OCI-M2 (cell line): Measurements from ENCODE around the gene PLK4.
A peak's percentile ranks its signal among the peaks of the same experiment; 100 is the strongest.
"Not testable (repeated sequence)": the region's sequence is repeated elsewhere in the genome, so short reads cannot be mapped to it uniquely, and the experiment has no call there.

Experiments
- DNase-seq: peaks from one replicate; lab custom pipeline; 2025; ENCODE audit not compliant: unreplicated experiment; lab: John Stamatoyannopoulos, UW

PLK4 gene

DNA sequence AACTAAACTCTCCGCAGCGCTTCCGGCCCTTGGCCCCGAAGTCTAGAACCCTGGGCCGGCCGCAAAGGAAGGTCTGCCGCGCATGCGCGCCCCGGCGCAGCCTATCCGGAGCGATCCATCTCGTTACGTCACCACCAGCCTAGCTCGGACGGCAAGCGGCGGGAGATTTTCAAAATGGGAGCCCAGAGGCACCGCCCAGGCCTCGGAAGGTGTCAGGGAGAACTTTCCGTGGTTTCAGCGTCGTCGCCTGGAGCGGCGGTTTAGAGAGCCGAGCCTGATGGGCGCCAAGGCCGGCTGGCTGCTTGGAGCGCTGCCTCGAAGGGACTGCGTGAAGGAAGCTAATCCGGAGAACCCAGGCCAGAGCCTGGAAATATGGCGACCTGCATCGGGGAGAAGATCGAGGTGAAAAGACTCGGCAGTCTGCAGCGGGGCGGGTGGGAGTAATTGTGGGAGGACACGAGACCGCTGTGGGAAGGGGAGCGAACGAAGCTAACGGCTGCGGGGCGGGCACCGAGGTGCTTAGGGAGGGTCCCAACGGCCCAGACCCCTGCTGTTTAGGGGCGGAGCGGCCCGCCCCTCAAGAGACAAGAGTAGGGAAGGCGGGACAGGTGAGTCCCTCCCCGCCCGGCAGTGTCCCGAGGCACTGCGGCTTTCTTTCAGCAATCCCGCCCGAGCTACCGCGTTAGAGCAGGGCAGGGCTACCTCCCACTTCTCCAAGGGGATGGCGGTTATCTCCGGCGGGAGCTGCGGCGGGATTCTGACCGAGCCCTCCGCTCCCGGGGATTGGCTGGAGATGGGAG lies at the start of gene PLK4:
Gene PLK4 (plus strand): TSS at position 131 of the 800 bp plus-strand sequence. CDS start 242 bp downstream, at position 373.
- DNase-seq: peak; percentile 66

- no peak for DNase-seq
Measured at GRCh38 chr4:127832585-127832984, 48.1 kb upstream of the PLK4 start.

DNA sequence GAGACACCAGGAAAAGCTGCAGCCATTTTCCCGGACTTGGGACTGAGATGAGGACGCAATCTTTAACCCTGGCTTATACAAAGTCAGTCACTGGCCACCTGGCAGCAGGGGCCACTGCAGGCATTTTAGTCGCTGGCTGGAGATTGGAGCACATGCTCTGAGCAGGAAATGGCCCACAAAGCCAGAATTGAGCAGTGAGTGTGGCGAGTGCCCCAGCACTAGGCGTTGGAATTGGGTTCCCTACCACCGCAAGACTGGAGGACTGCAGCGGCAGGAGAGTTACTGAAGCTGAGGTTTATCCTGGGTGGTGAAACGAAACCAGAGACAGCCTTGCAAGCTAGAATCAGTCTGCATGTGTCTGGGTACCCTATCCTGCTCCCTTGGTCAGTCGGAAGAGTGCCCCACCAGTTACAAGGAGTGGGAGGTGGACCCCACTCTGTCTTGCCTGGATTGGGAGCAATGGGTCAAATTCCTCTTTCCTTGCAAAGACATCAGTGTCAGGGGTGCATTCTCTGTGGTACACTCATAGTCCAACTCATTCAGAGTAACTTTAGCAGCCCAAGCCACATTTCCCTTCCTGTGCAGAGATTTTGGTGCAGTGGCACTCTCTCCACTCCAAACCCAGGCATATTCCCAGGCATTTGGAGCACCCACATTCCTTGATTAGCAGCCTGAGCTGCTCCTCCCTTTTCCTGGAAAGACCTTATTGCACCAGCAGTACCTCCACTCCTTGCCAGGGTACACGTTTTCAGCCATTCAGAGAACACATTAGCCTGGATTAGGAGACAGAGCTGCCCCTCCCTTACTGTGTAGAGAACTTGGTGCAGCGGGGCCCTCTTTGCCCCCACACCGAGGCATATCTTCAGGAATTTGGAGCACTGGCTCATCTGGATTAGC lies 36.7 kb upstream of the PLK4 start:
- DNase-seq: no peak

DNA sequence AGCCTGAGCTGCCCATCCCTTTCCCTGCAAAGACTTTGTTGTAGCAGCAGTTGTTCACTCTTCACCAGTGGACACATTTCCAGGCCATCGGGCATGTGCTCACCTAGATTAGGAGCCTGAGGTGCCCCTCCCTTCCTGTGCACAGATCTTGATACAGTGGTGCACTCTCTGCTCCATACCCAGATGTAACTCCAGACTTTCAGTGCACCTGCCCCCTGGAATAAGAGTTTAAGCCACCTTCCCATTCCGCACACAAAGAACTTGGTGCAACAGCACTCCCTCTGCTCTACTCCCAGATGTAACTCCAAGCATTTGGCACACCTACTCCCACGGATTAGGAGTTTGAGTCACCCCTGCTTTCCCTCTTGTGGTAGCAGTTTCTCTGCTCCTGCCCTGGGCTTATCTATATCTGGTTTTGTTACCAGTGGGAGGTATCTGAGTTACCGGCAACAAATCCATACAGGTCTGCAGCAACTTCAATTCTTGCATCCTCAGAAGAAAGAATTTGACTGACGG lies 36.0 kb upstream of the PLK4 start:
- no peak for DNase-seq

DNA sequence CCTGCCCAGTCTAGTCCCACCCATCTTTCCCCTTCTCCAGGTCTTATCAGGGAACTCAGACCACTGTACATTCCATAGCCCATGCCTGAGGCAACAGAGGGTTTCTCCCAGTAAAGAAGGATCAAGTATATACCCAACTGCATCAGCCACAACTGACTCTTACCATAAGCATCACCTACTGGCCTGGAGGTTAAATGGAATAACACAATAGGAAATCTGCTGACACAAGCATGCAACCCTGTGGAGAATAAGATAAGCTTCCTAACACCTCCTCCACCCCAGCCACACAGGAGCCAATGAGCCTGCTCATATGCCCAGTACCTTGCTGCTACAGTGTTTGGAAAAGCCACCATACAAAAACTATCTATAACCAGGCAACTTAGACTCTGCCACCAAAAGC lies 34.6 kb upstream of the PLK4 start:
- no peak for DNase-seq

DNA sequence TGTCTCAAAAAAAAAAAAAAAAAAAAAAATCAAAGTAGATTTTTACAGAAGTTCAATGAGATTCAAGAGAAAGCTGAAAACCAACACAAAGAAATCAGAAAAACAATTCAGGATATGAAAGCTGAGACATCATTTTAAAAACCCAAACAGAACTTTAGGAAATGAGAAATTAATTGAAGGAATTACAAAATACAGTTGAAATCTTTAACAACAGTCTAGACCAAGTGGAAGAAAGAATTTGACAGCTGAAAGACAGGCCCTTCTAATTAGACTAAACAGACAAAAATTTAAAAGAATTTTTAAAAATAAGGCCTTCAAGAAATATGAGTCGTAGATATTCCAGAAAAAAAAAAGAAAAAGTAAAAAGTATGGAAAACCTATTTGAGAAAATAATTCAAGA lies 33.9 kb upstream of the PLK4 start:
- no peak for DNase-seq

GRCh38 chr4:127849505-127850234 lies 31.0 kb upstream of the PLK4 start:
- no peak for DNase-seq

DNA sequence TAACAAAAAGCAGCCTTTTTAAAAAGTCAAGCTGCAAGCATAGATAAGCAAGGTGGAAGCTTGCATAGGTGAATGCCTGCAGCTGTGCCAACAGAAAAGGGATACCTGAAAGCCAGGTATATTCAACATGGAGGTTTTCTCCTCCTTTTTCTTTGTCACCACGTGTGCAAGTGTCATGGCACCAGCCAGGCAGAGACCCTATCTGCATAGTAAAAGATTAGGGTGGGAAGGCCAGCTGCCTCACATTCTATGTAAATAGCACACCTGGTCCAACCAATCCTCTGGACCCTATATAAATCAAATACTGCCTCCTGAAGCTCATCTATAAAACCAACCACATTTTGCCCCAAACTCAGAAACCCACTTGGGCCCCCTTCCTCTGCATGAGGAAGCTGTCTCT lies 28.0 kb upstream of the PLK4 start:
- no peak for DNase-seq

- DNase-seq: no peak
Measured at GRCh38 chr4:127856196-127856812, 24.4 kb upstream of the PLK4 start.

DNA sequence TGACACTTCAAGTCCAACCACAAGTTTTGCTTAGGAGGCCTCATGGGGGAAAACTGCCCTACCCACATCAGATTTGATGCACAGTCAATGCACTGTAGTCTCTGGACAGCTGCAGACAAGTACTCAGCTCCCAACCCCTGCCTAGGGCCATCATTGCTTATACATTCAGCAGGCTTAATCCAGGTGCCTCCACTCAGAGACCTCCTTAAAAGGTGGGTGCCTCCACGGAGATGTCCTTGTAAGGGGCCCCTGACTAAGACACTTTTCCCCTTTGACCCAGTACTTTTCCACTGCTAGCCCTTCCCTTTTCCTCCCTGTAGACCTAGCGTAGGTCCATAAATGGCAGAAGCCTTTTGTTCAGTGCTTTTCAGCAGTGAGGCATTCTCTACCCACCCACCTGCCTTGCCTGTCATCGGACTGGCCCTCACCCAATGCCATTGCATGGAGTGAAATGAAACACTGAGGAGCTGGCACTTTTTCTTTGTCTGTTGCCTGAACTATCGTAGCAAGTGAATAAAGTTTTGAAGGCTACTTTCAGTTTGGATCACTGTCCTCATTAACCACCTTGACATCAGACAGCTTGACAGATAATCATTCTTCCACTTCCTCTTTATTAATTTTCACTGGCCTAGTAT lies 23.8 kb upstream of the PLK4 start:
- DNase-seq: no peak

- DNase-seq: no peak
Measured at GRCh38 chr4:127857641-127858040, 23.1 kb upstream of the PLK4 start.

DNA sequence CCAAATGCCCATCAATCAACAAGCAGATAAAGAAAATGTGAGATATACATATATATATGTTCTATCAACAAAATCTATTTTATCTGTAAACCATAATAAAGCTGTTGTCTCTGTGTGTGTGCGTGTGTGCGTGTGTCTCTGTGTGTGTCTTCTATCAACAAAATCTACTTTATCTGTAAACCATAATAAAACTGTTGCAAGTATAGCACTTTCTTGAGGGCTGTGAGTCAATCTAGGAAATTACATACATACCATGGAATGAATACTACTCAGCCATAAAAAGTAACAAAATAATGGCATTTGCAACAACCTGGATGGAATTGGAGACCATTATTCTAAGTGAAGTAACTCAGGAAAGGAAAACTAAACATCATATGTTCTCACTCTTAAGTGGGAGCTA lies 12.5 kb upstream of the PLK4 start:
- DNase-seq: no peak

DNA sequence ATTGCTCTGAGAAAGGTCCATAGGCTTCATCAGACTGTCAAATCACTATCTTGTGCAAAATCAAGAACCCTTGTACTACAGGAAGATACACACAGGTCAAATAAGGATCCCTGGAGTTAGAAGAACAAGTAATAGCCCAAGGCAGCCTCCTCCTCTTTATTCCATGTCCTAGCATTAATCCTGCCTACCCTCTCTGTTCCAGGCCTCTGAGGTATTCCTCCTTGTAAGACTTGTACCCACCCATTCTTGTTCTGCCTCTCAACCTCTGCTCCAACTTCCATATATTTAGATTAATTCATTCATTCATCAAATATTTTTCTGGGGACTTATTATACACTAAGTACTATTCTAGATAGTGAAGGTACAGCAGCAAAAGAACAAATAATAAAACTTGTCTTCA lies 10.4 kb upstream of the PLK4 start:
- no peak for DNase-seq

DNA sequence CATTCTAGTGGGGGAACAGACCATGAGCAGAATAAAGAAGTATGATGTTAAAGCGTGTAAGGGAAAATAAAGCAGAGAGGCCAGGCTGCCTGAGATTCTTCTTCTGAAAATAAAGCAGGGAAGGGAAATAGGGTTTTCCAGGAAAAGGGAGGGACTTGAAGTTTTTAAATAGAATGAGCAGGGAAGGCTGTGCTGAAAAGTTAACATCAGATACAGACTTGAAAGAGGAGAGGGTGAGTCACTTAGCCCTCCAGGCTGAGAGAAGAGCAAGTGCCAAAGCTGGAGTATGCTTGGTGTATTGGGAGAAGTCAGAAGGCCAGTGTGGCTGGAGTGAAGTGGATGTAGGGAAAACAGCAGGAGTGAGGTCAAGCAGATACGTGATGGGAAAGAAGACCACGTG lies 10.0 kb upstream of the PLK4 start:
- no peak for DNase-seq

DNA sequence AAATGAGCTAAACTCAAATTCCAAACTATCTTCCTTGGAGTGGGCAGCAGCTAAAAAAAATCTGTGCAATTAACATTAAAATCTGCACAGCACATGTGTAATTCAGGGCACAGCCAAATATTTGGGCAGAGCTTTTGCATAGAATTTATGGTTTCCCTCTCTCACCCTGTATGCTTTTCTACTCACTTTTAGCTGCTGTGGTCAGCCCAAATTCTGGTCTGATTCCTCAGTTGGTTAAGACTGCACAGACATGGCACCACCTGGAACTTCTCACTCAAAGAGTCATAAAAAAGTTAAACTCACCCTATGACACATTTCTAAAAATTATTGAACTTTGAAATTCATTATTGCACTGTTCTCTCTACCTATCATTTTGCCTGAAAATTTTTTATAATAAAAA lies 4.9 kb upstream of the PLK4 start:
- no peak for DNase-seq

DNA sequence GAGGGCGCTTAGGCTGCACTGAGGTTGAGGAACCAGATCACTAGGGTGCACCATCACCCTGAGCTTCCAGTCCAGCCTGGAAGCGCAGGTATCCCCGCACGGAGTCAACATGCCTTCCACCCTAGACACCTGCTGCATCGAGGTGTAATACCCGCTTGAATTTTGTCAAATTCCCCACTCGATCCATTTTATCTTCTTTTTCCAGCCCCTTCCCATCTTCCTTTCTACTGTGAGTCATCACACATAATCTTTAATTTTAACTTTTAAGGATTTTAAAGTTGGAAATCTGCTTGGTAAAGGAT lies 821 bp downstream of the PLK4 start:
- no peak for DNase-seq

DNA sequence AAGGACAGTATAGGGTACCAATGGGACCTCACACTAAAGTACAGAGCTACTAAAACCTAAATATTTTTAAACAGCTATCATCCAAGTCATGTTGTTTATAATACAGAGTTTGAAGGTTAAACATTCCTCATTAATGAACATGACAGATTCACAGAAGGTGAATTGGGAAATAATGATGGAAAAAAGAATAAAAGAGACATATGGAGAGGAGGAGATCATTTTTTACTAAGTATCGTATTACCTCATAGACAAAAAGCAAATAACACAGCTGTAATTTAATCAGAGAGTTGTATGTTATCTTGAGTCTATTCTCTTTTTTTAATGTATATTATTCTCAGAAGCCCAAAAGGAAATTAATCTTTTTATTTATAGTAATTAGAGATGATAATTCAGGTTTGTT lies 7.9 kb downstream of the PLK4 start:
- DNase-seq: no peak

DNA sequence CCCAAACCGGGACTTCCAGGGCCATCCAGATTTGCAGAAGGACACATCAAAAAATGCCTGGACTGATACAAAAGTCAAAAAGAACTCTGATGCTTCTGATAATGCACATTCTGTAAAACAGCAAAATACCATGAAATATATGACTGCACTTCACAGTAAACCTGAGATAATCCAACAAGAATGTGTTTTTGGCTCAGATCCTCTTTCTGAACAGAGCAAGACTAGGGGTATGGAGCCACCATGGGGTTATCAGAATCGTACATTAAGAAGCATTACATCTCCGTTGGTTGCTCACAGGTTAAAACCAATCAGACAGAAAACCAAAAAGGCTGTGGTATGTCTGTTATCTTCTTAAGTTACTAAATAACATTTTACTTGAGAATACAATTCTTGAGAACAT lies 9.2 kb downstream of the PLK4 start:
- DNase-seq: no peak

DNA sequence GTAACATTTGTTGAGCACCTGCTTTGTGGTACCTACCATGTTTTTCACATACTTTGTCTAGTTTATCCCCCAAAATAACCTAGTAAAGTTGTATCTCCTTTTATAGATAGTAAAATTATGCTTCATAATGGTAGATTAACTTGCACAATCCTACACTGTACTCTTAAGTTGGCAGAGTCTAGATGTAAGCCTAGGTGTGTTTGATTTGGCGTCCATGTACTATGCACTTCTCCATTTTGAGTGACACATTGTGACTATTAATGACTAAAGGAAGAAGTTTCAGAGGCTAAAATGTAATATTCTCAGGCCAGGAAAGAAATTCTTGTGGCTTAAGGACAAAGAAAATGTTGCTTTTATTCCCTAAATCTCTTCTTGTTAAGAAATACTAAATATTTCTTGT lies 15.4 kb downstream of the PLK4 start:
- no peak for DNase-seq

- no peak for DNase-seq
Measured at GRCh38 chr4:127896528-127896927, 15.8 kb downstream of the PLK4 start.

DNA sequence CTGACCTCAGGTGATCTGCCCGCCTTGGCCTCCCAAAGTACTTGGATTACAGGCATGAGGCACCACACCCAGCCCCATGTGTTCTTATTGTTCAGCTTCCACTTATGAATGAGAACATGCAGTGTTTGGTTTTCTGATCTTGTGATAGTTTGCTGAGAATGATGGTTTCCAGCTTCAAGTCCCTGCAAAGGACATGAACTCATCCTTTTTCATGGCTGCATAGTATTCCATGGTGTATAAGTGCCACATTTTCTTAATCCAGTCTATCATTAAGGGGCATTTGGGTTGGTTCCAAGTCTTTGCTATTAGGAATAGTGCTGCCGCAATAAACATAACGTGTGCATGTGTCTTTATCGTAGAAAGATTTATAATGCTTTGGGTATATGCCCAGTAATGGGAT lies 19.0 kb downstream of the PLK4 start:
- DNase-seq: not testable (repeated sequence)
